Stimulated activated naive B cell treated with anti-CD40 and anti-IgM and Interleukin-4, amounts not matched to agents 10 μg/mL and 1 μg/mL and 100 μg/mL, for 72 hours (primary cell): ENCODE results near the gene DOLPP1.
A peak's percentile ranks its signal among the peaks of the same experiment; 100 is the strongest.

Experiments used
- ATAC-seq, 2 donors: fragments of 150-1000 bp; cut with Tn5 transposase; replicated peaks; 2 replicates each; pipeline ENCODE4 v1.10.0; 2021; ENCODE audit warnings: moderate library complexity in 1 of 2
- DNase-seq: peaks from one replicate; pipeline ENCODE4 v3.0.0; 2021
- H3K27ac Mint-ChIP-seq: one replicate; pipeline ENCODE4 v1.8.0; 2022; ENCODE audit warnings: mild to moderate bottlenecking, mixed read lengths
- H3K27me3 Mint-ChIP-seq, 2 donors: one replicate each; pipeline ENCODE4 v1.8.0; 2022; ENCODE audit warnings: mixed read lengths in 2 of 2
- H3K36me3 Mint-ChIP-seq, 2 donors: one replicate each; pipeline ENCODE4 v1.8.0; 2022; ENCODE audit warnings: mixed read lengths in 2 of 2, mild to moderate bottlenecking in 1 of 2
- H3K4me1 Mint-ChIP-seq, 2 donors: one replicate each; pipeline ENCODE4 v1.8.0; 2022; ENCODE audit warnings: mixed read lengths in 2 of 2, mild to moderate bottlenecking in 1 of 2
- H3K4me3 Mint-ChIP-seq, 2 donors: one replicate each; pipeline ENCODE4 v1.8.0; 2022; ENCODE audit warnings: mild to moderate bottlenecking in 2 of 2, mixed read lengths in 2 of 2, moderate library complexity in 1 of 2
- H3K9me3 Mint-ChIP-seq, 2 donors: one replicate each; pipeline ENCODE4 v1.8.0; 2022; ENCODE audit warnings: mixed read lengths in 2 of 2, mild to moderate bottlenecking in 1 of 2

Gene DOLPP1

DNA sequence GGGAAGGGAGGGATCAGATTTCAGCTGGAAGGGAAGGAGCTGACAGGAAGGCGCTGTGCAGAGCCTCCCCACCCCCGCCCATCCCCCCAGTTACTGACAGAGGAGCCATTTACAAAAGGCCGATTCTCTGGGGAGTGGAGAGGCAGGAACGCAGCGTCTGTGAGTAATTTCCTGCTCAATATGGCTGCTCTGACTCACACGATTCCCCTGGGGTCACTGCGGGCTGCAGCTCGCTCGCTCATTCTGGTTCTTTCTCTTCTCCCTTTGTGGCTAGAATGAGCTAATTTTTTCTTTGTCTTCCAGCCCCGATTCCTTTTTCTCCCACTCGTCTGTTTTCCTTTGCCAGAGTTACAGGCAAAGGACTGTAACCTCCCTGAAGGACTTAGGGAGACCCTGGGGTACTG is 59.1 kb downstream of the DOLPP1 start:
- Mint-ChIP-seq H3K36me3 (peaks cover 33 to 37% of the 10 kb centered on the region in 2 donors), H3K27ac (peak overlapping the region; percentile 99), H3K4me1 (peaks cover 41 to 54% of the 10 kb centered on the region in 2 donors), H3K27me3 (no peaks in the 10 kb centered on the region), H3K4me3 (peak overlapping the region; percentile 77 to 80), H3K9me3 (no peaks in the 10 kb centered on the region)
- DNase-seq (peak; percentile 90), ATAC-seq (peak; percentile 85 to 86)
